GM12878 (cell line): ENCODE measurements around the gene HTRA2. TPM values are rescaled to one million over a fixed set of nuclear protein-coding genes. Genes with fewer than 3 reads are reported as not detected.

ENCODE experiments used
- ATF3 ChIP-seq: IDR thresholded peaks from 2 replicates; pipeline ENCODE4 v1.6.1; 2011; ENCODE audit warnings: low read depth, mild to moderate bottlenecking, low read length, moderate library complexity, borderline replicate concordance; ENCODE audit errors: extremely low read depth
- SKIL ChIP-seq: fragments of 450-650 bp; IDR thresholded peaks from 2 replicates; pipeline ENCODE4 v1.6.1; 2017; ENCODE audit warnings: mild to moderate bottlenecking, low read depth, inconsistent platforms; ENCODE audit not compliant: poor library complexity, severe bottlenecking
- SMC3 ChIP-seq: IDR thresholded peaks from 2 replicates; pipeline ENCODE4 v1.6.1; 2011; ENCODE audit warnings: low read length, improper control_type of control experiment, borderline replicate concordance
- TARDBP ChIP-seq: IDR thresholded peaks from 2 replicates; pipeline ENCODE4 v1.6.1; 2016; ENCODE audit warnings: borderline replicate concordance
- polyA plus RNA-seq, 11 experiments: library from polyadenylated mRNA; depleted of rRNA in 4 of 11; unstranded in 6 of 11; stranded (reverse) in 5 of 11; fragments of >200 nt; fragmentation: Nextera tagmentation in 4 of 11; fragmentation: Illumina TruSeq in 1 of 11; extraction: Ambion mirVana in 4 of 11; extraction: Trizol in 1 of 11; gene quantifications; 1 replicate in 1 of 11; 2 replicates in 10 of 11; pipeline versions ENCODE4 v1.2.1 to v1.2.3, GENCODE V29; 2011 to 2016; ENCODE audit warnings: inconsistent platforms in 2 of 11, missing spikeins in 2 of 11, low read depth in 1 of 11
- total RNA-seq, 4 experiments: library from RNA; depleted of rRNA in 3 of 4; stranded (reverse); fragments of >200 nt in 3 of 4; fragmentation: Illumina TruSeq in 1 of 4; extraction: Trizol in 1 of 4; gene quantifications; 2 replicates each; pipeline versions ENCODE4 v1.2.1 to v1.2.3, GENCODE V29; 2013 to 2021
- TF ChIP-seq, protein P1 (sequence below): fragments of 450-650 bp; IDR thresholded peaks from 2 replicates; pipeline ENCODE4 v1.6.1; 2016; ENCODE audit warnings: mild to moderate bottlenecking, moderate library complexity, borderline replicate concordance

HTRA2 gene
- total and polyA plus RNA-seq, 10 of the 15 experiments (the other 5 are each of a cell fraction or from before 2014, with no cell fraction given) = 42.3 to 73.9 (median 54.6) TPM

DNA sequence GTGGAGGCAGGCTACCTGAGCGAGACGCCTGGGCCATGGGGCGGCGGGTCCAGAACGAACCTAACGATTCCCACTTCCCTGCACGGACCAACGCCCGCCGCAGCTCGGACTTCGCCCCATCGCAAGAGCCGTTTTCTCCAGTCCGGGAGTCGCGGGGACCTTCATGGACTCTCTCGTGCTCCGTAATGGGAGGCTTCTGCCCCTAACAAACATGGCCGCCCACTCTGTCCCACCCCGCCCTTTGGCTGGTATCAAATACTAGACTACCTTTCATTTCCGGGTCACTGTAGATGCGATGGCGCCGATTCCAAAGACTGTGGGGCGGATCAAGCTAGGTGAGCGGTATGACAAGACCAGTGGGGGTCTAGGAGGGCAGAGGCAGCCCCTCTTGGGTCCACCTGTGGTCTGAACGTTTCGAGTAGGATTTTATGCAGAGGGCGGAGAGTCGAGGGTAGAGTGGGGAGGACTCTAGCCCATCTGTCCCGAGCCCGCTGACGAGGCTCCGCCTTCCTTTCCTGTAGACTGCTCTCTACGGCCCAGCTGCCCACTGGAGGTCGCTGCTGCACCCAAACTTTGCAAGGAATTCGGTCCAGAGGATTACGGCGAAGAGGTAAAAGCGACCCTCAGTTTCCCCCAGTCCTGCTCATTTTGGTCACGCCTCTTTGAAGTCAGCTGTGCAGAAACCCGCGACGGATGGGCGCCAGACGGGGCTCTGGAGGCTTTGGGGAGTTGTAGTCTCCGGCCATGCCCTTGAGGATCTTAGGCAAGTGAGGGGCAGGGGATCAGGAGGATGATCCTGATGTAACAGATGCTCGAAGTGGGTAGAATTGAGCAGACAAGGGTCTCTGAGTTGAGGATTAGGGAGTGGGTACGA is 46.7 kb upstream of the HTRA2 start, which contains the start of the genes CCDC142 and TTC31 (continued):
- TF ChIP-seq SKIL = peak; percentile 87
- TF ChIP-seq ATF3 = no peak
- TF ChIP-seq SMC3 = peak; percentile 89
- peak; percentile 78; the same call in 1 of the 2 replicates for TF ChIP-seq TARDBP
- TF ChIP-seq, protein P1, sequence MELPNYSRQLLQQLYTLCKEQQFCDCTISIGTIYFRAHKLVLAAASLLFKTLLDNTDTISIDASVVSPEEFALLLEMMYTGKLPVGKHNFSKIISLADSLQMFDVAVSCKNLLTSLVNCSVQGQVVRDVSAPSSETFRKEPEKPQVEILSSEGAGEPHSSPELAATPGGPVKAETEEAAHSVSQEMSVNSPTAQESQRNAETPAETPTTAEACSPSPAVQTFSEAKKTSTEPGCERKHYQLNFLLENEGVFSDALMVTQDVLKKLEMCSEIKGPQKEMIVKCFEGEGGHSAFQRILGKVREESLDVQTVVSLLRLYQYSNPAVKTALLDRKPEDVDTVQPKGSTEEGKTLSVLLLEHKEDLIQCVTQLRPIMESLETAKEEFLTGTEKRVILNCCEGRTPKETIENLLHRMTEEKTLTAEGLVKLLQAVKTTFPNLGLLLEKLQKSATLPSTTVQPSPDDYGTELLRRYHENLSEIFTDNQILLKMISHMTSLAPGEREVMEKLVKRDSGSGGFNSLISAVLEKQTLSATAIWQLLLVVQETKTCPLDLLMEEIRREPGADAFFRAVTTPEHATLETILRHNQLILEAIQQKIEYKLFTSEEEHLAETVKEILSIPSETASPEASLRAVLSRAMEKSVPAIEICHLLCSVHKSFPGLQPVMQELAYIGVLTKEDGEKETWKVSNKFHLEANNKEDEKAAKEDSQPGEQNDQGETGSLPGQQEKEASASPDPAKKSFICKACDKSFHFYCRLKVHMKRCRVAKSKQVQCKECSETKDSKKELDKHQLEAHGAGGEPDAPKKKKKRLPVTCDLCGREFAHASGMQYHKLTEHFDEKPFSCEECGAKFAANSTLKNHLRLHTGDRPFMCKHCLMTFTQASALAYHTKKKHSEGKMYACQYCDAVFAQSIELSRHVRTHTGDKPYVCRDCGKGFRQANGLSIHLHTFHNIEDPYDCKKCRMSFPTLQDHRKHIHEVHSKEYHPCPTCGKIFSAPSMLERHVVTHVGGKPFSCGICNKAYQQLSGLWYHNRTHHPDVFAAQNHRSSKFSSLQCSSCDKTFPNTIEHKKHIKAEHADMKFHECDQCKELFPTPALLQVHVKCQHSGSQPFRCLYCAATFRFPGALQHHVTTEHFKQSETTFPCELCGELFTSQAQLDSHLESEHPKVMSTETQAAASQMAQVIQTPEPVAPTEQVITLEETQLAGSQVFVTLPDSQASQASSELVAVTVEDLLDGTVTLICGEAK = peak; percentile 96
